ENCODE data around the gene EEFSEC. TPM values are rescaled to one million over a fixed set of nuclear protein-coding genes. Genes with fewer than 3 reads are reported as not detected.

Gene EEFSEC
- polyA plus RNA-seq, 1 experiment = 6.8 TPM

DNA sequence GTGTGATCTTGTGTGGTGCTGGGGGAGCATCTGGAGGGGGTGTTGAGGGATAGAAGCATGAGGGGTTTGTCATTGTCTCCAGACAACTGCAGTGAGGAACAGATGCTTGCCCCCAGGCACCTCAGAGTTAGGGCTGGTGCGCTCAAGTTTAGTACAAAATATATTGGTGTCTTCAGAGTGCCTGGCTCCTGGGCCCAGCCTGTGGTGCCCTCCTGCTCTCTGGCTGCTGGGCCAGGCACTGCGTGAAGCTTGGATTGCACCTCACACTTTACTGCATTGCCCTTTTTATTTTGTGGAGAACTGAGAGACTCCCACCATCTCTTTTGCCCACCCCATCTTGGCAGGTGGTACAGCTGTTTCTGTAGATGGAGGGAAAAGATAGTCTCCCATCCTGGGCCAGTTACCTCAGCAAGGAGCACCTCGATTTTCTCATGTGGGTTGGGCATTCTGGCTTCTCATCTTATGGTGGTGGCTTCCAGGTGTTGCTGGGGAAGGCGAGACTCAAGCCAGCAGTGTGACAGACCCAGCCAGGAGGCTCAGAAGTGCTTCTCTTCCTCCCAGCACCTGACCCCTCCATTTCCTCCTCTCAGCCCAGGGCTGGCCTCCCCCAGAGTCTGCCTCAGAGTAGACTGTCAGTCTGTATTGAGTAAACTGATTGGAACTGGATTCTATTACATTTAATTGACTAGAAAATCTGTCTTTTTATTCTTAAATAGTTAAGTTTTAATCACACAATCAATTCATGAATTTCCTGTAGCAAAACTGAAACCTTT lies 173.0 kb downstream of the EEFSEC start:
- TF ChIP-seq, protein P1, sequence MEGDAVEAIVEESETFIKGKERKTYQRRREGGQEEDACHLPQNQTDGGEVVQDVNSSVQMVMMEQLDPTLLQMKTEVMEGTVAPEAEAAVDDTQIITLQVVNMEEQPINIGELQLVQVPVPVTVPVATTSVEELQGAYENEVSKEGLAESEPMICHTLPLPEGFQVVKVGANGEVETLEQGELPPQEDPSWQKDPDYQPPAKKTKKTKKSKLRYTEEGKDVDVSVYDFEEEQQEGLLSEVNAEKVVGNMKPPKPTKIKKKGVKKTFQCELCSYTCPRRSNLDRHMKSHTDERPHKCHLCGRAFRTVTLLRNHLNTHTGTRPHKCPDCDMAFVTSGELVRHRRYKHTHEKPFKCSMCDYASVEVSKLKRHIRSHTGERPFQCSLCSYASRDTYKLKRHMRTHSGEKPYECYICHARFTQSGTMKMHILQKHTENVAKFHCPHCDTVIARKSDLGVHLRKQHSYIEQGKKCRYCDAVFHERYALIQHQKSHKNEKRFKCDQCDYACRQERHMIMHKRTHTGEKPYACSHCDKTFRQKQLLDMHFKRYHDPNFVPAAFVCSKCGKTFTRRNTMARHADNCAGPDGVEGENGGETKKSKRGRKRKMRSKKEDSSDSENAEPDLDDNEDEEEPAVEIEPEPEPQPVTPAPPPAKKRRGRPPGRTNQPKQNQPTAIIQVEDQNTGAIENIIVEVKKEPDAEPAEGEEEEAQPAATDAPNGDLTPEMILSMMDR (IDR thresholded peaks at IDR 0.05; ENCODE audit: low read depth, low read length) = no peak
- no peak overlapping the region for H3K27ac ChIP-seq (ENCODE audit: low read depth, low read length)
- no peak for DNase-seq (ENCODE audit: low read depth, low spot score)
- ChIA-PET POLR2A (no interaction called here), CTCF (interaction anchor here (1.0 to 1.5 kb wide), 2 partner anchors 156 to 171 kb away, joined by 3 to 5 read pairs; no protein-coding TSS in a partner anchor)
- no peak overlapping the region for H3K4me3 ChIP-seq (ENCODE audit: low read depth, low read length)
- no peaks in the 10 kb centered on the region for H3K27me3 ChIP-seq (ENCODE audit: control insufficient read depth, insufficient read depth, low read length)
- no peaks in the 10 kb centered on the region; the same call in 1 of the 2 replicates for H3K9me3 ChIP-seq (ENCODE audit: control insufficient read depth, insufficient read depth, low read length)

DNA sequence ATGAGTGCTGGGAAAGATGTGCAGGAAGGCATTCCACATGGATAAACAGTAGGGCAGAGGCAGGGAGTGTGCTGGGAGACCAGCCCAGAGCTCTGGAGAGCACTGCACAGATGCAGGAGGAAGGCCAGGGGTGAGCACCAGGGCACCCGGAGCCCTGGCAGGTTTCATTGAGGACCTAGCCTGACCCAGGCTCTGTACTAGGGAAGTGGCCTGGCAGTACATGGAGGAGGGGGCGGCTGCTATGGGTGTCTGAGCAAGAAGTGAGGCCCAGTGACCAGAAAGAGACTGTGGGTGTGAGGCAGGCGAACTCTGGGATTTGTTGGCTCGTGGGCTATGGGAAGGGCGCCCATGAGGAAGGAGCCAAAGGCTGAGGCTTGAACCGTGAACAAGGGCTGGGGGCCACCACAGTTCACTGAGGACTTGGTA lies 174.3 kb downstream of the EEFSEC start:
- POLR2A ChIA-PET = no interaction called here
- no peak overlapping the region for H3K4me3 ChIP-seq (ENCODE audit: low read depth, low read length)
- no peaks in the 10 kb centered on the region for H3K9me3 ChIP-seq (ENCODE audit: control insufficient read depth, insufficient read depth, low read length)
- CTCF ChIA-PET = no interaction called here
- H3K27me3 ChIP-seq (ENCODE audit: control insufficient read depth, insufficient read depth, low read length) = no peaks in the 10 kb centered on the region
- no peak overlapping the region for H3K27ac ChIP-seq (ENCODE audit: low read depth, low read length)
- DNase-seq (ENCODE audit: low read depth, low spot score) = no peak
- TF ChIP-seq, protein P1 (IDR thresholded peaks at IDR 0.05; ENCODE audit: low read depth, low read length) = no peak

DNA sequence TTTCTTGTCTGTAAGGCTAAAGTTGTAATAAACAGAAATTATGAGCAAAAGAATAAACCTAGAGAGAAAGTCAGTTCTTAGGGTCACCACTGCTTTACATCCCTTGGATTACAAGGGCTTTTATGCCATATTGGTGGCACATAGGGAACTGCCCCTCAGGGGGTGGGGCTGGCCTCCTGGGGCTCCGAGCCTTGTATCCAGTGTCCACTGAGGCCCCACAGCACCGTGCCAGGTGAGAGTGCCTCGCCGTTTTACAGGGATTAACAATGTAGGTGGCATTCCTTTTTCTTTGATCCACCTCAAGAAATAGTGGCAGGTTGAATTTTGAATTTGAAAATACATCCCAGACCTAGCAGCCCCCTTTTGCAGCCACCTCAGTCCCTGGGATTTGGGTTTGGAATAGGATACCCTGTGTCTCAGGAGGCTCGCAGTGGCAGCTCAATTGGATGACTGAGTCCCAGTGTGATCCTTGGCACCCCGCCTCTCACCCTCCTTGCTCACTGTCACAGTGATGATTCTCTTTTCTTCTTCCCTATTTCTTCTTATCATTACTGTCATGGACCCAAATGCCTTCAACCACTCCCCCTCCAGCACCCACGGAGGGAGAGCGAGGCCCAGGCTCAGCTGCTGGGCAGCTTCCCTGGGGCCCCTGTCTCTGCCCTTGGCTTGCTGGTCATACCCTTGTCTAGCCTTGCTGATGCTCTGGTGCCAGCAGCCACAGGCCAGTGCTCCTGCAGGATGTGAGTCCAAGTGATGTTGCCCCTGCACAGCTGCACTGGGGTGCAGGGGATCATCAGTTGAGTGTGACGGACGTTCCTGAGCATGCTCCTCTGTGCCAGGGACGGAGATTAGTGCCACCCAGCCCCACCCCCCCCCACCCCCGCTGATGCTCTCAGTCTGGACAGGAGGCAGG lies 175.5 kb downstream of the EEFSEC start:
- TF ChIP-seq, protein P1 (IDR thresholded peaks at IDR 0.05; ENCODE audit: low read depth, low read length) = no peak
- Histone ChIP-seq H3K27me3 (ENCODE audit: control insufficient read depth, insufficient read depth, low read length) (no peaks in the 10 kb centered on the region), H3K4me3 (ENCODE audit: low read depth, low read length) (no peak overlapping the region), H3K27ac (ENCODE audit: low read depth, low read length) (no peak overlapping the region), H3K9me3 (ENCODE audit: control insufficient read depth, insufficient read depth, low read length) (no peaks in the 10 kb centered on the region)
- no peak for DNase-seq (ENCODE audit: low read depth, low spot score)
- ChIA-PET POLR2A (no interaction called here), CTCF (interaction anchor here (0.6 kb wide), 2 partner anchors 10 to 20 kb away, joined by 3 to 4 read pairs; no protein-coding TSS in a partner anchor)

DNA sequence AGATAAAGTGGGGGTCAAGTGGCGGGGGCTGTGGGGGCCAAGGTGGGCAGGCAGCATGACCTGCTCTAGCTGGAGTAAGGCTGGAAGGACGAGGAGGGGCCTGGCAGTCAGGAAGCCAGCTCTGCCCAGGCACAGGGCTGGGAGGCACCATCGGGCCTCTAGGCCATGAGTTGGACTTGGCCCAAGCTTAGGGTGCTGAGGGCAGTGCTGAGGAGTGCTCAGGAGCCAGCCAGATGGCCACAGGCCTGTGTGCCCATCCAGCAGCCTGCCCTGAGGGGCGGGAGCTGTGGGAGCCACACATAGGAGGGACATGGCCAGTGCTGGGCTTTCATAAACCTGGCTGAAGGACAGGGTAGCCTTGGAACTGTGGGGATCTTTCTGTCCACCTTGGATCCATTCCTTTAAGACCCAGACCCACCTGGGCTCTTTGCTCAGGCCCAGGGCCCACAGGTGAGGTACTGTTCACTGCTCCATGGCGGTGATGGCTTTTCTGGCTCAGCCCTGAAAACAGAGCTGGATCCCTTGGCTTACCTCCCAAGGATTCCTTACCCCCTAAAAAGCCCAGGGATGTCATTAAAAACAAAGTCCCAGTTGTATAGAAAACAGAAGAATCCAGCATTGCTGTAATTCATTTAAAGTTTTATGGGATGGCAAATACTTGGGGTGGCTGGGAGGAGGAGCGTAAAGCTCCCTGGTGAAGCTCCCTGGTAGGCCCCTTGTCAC lies 176.4 kb downstream of the EEFSEC start:
- DNase-seq (ENCODE audit: low read depth, low spot score) = no peak
- TF ChIP-seq, protein P1 (IDR thresholded peaks at IDR 0.05; ENCODE audit: low read depth, low read length) = no peak
- POLR2A ChIA-PET = no interaction called here
- no peak overlapping the region for H3K27ac ChIP-seq (ENCODE audit: low read depth, low read length)
- H3K9me3 ChIP-seq (ENCODE audit: control insufficient read depth, insufficient read depth, low read length) = no peaks in the 10 kb centered on the region
- CTCF ChIA-PET = interaction anchor here (0.6 to 1.1 kb wide), 3 partner anchors 11 to 279 kb away, joined by 3 to 4 read pairs (median 3); no protein-coding TSS in a partner anchor
- no peak overlapping the region for H3K4me3 ChIP-seq (ENCODE audit: low read depth, low read length)
- H3K27me3 ChIP-seq (ENCODE audit: control insufficient read depth, insufficient read depth, low read length) = no peaks in the 10 kb centered on the region

Data from AG04450 (cell line).